NCI-H1092 treated with DMSO at 0.1 percent for 48 hours (cell line): Measurements from ENCODE around the gene SEMA4F.
"Not testable (repeated sequence)": the region's sequence is repeated elsewhere in the genome, so short reads cannot be mapped to it uniquely, and the experiment has no call there.

ENCODE experiments used
- DNase-seq: peaks from one replicate; lab custom pipeline; 2025; lab: John Stamatoyannopoulos, UW

Gene SEMA4F, protein sequence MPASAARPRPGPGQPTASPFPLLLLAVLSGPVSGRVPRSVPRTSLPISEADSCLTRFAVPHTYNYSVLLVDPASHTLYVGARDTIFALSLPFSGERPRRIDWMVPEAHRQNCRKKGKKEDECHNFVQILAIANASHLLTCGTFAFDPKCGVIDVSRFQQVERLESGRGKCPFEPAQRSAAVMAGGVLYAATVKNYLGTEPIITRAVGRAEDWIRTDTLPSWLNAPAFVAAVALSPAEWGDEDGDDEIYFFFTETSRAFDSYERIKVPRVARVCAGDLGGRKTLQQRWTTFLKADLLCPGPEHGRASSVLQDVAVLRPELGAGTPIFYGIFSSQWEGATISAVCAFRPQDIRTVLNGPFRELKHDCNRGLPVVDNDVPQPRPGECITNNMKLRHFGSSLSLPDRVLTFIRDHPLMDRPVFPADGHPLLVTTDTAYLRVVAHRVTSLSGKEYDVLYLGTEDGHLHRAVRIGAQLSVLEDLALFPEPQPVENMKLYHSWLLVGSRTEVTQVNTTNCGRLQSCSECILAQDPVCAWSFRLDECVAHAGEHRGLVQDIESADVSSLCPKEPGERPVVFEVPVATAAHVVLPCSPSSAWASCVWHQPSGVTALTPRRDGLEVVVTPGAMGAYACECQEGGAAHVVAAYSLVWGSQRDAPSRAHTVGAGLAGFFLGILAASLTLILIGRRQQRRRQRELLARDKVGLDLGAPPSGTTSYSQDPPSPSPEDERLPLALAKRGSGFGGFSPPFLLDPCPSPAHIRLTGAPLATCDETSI

GRCh38 chr2:74653985-74654882, at the start of gene SEMA4F:
Gene SEMA4F (plus strand): TSS chr2:74654247. CDS start chr2:74654377, 130 bp downstream.
- DNase-seq: peak; percentile 94

DNA sequence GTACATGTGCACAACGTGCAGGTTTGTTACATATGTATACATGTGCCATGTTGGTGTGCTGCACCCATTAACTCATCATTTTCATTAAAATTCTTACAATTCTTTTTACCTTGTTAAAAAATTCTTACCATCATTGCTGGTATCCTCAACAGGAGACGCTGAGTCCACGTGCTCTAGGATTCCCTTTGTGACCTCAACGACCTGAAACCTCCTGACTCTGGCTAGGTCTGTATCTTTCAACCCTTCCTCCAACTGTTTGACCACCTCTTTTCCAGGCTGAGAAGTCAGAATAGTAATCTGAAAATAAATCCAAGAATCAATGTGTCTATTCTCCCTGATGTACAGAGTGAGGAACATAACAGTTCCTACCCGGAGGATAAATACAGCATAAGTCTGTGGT, 47.1 kb upstream of the SEMA4F start:
- DNase-seq: no peak

GRCh38 chr2:74617122-74617521, 36.9 kb upstream of the SEMA4F start:
- no peak for DNase-seq

DNA sequence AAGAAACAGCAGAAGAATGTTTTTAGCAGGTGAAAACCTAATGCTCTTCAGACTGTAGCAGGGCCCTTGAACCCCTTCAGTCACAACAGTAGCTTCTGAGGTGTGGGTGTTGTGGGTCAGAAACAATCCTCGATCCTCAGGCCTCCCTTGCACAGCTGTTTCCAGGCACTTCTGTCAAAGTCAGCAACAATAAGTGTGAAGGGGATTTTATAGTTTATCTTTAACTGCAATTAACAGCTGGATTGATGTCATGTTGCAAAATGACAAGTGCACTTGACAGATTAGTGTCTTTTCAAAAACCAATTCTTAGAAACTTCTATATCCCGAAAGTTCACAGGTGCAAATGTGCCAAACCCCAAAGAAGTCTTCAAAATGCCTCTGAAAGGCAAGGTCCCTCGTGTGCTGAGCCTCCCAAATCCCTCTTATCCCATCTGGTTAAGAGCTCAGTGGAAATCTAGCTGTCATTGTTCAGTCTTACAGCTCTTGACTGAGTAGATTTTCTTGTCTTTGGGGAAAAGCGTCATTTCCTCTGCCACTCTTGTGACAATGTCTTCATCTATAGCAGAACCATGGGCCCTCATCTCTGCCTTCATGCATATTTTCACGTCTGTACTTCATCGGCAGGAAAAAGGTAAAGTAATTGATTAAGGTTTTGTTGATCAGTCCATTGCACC, 35.5 kb upstream of the SEMA4F start:
- no peak for DNase-seq

GRCh38 chr2:74619651-74620297, 34.3 kb upstream of the SEMA4F start:
- no peak for DNase-seq

DNA sequence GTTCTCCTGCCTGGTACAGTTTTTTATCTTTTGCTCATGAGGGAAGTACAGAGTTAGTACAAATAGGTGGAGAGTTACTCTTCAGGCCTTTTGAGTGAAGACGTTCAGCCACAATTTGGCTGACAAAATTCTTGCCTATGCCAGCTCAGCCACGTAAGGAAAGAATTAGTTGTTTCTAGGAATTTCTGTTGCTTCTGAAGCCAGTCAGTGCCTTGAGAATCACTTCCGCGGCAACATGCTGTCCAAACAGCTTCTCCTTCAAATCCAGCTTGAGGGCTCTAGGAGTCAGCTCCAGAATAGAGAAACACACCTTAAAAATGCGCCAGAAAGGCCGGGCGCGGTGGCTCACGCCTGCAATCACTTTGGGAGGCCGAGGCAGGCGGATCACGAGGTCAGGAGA, 33.4 kb upstream of the SEMA4F start:
- no peak for DNase-seq

GRCh38 chr2:74625658-74626425, 28.2 kb upstream of the SEMA4F start:
- DNase-seq: no peak

- no peak for DNase-seq
These were observed 25.4 kb upstream of the SEMA4F start for GRCh38 chr2:74628538-74629105.

- DNase-seq: not testable (repeated sequence)
These were observed 23.6 kb upstream of the SEMA4F start for GRCh38 chr2:74630454-74630853.

DNA sequence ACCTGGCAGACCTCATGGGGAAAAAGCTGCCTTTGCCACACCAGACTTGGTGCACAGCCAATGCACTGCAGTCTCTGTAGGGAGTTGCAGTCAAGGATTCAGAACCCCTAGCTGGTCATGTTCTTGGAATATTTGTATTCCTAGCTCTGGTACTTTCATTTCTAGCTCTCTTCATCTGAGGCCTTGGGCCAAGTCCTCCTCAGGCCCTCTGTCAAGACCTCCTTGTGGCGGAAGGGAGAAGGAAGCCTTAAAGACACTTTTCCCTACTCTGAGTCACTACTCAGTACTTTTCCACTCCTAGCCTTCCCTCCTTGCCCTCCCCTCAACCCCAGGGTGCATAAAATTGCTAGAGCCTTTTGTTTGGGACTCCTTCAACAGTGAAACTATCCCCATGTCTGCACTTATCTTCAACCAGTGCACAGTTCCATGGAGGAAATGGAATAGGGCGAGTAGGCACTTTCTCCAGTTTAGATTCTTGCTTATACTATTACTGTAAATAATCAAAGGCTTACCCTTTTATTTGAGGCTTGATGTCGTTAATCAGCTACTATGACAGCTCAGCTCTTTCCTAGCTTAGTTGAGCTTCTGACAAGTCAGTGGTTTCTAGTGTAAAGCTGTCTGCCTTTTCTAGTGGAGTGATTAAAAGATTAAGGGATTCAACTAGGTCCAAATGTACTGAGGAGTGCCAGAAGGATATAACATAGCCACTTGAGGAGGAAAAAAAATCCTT, 21.7 kb upstream of the SEMA4F start:
- DNase-seq: no peak

DNA sequence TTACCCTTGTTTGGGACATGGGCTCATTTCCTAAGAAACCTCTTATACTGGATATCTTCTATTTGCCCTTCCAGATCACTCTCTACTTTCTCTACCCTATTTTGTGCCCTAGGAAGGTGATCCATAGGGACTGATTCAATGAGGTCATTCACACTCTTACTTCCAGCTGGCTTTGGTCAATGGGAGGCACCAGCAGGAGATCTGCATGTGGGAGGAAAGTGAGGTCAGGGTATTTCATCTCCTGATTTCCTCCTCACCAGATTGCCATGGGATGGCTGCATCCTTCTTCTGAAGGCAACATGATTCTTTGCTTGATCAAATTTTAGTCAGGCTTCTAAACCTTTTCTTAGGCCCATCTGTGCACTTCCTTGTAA, 21.1 kb upstream of the SEMA4F start:
- DNase-seq: no peak

GRCh38 chr2:74639550-74639949, 14.5 kb upstream of the SEMA4F start:
- no peak for DNase-seq

DNA sequence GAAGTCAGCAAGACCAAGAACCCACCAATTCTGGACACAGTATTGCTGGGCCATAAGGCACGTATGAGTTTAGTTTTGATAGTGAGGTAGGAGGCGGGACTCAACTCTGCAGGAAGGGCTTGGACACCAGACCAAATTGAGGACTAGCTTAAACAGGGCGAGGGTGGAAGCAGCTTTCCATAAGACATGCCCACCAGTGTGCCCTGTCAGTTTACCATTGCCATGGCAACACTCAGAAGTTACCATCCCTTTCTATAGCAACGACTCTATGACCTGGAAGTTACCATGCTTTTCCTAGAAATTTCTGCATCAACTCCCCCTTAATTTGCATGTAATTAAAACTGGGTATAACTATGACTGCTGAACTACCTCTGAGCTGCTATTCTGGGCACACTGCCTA, 8.7 kb upstream of the SEMA4F start:
- no peak for DNase-seq

DNA sequence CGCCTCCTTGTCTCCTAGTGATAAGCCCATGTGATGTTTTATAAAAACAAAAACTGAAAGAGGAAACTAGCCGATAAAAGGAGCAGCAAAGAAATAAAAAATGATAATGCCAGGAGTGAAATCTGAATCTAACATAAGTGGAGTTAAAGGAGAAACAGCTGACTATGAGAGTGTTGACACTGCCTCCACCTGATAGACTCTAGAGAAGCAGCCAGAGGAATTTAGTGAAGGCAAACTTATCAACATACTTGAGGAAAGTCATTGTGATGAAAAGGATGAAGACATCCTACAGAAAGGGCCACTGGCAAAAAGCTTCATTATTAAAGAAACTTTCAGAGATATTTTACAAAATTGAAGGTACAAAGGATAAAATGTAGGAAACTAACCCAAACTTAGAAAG, 7.8 kb upstream of the SEMA4F start:
- no peak for DNase-seq

- DNase-seq: no peak
These were observed 7.1 kb upstream of the SEMA4F start for GRCh38 chr2:74646834-74647482.

GRCh38 chr2:74648009-74648443, 6.0 kb upstream of the SEMA4F start, which contains the start of gene M1AP:
Gene M1AP (minus strand): TSS chr2:74648330. CDS start chr2:74640275, 8,055 bp downstream.
- DNase-seq: no peak

DNA sequence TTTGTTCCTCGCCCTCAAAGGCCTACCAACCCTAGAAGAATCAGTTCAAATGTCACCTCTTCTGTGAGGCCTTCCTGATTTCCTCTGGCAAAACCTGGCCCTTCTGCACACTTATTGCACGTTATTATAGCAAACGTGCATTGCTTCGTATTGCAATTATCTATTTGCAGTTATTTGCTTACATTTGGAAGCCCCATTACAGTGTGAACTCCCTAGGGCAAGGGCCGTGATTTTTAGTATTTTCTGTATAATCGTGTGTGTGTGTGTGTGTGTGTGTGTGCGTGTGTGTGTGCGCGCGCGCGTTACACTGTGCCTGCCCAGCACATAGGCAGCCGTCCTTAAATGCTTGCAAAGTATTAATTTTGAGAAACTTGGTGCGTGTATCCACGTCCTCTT, 460 bp upstream of the SEMA4F start:
- DNase-seq: no peak

DNA sequence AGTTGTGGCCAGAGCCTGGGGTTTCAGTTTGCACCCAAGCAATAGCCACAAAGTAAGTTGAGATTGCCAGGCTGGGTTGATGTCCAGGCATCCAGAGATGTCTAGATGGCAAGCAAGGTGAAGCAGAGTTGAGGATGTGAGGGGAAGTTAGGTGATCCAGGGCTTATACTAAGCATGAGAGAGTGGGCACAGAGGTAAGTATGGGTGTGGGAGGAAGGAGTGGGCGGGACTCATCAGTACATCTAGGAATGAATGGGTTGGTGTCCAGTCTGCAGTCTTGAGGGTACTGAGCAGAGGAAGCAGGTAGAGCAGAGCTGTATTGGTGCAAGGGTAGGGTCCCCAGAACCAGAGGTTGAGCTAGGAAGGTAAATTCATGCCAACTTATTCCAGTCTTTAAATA, 1.5 kb downstream of the SEMA4F start:
- DNase-seq: no peak

DNA sequence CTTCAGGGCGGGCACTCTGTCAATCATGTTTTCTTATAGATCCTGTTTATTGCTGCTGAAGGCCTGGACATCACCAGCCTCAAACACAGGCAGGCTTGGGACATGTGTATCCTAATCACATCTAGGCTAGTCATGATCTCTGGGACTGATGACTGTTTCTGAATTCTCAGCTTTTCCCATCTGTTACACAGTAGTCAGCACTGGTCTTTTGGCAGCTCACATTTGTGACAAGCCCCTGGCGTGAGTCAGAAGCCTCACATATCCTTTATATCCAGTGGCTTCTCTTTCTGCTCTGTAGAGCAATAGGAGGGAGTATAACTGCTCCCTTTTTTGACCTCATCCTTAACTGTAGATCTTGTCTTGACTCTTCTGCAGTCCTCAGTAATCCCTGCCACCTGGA, 4.5 kb downstream of the SEMA4F start:
- no peak for DNase-seq
